HepG2 (cell line): ENCODE data around the gene KIAA0825. TPM values are rescaled to one million over a fixed set of nuclear protein-coding genes. Genes with fewer than 3 reads are reported as not detected.

Experiments
- ATAC-seq: fragments of 200-7000 bp; cut with Tn5 transposase; 3 replicates; pipeline ENCODE4 v1.9.1; 2020; ENCODE audit warnings: mild to moderate bottlenecking, moderate library complexity
- BruUV-seq: library from RNA; stranded (reverse); fragments of 400-500 nt; replicated peaks from 2 replicates; lab custom pipeline; 2021; lab: Mats Ljungman, UMichigan
- CTCF ChIA-PET: fragments of 300-600 bp; formaldehyde crosslinking; extraction: SDS; loops from one replicate; lab custom pipeline; 2021; ENCODE audit warnings: low total read pairs, inconsistent platforms, low intra/inter-chr PET ratio; lab: Yijun Ruan, JAX
- POLR2A ChIA-PET: fragments of 350-600 bp; sonication (Branson Sonifier 250); formaldehyde crosslinking; loops from one replicate; lab custom pipeline; 2020; ENCODE audit warnings: antibody characterized with exemption, inconsistent platforms; lab: Yijun Ruan, JAX
- DNase-seq: peaks from one replicate; pipeline ENCODE4 v3.0.0-alpha.2; 2015; ENCODE audit warnings: low spot score
- FAIRE-seq: peaks from 3 replicates; lab custom pipeline; 2011; peaks lifted over from hg19 to GRCh38; lab: Jason Lieb, UNC
- H2AFZ ChIP-seq: one replicate; pipeline ENCODE4 v1.6.1; 2011; ENCODE audit warnings: low read length, inconsistent platforms
- H3K27ac ChIP-seq: fragments of 300-600 bp; 3 replicates; pipeline ENCODE4 v1.8.0; 2011; ENCODE audit warnings: mixed run types, mild to moderate bottlenecking, mixed read lengths, low read length, inconsistent platforms; ENCODE audit not compliant: insufficient read depth; ENCODE audit errors: extremely low read length
- H3K27me3 ChIP-seq, 2 experiments: fragments of 200-600 bp in 1 of 2; 2 replicates in 1 of 2; 3 replicates in 1 of 2; pipeline versions ENCODE4 v1.6.0 to v1.8.0; 2011; ENCODE audit warnings: low read length in 2 of 2, mild to moderate bottlenecking in 2 of 2, moderate library complexity in 2 of 2, inconsistent platforms in 1 of 2; ENCODE audit not compliant: insufficient read depth in 2 of 2, control insufficient read depth in 1 of 2
- H3K36me3 ChIP-seq, 2 experiments: fragments of 200-600 bp in 1 of 2; replicated peaks in 1 of 2; 2 replicates in 1 of 2; 3 replicates in 1 of 2; pipeline versions ENCODE4 v1.5.1 to v1.8.0; 2011; ENCODE audit warnings: low read length in 2 of 2, inconsistent platforms in 1 of 2; ENCODE audit not compliant: insufficient read depth in 2 of 2, control insufficient read depth in 1 of 2
- H3K4me1 ChIP-seq: 2 replicates; pipeline ENCODE4 v1.5.1; 2012; ENCODE audit warnings: low read length, inconsistent platforms; ENCODE audit not compliant: insufficient read depth
- H3K4me2 ChIP-seq: 2 replicates; pipeline ENCODE4 v1.6.0; 2011; ENCODE audit warnings: low read depth, low read length, inconsistent platforms
- H3K4me3 ChIP-seq, 3 experiments: fragments of 200-600 bp in 1 of 3; sonication (generic), shearing (Covaris generic) in 1 of 3; replicated peaks in 1 of 3; 2 replicates each; pipeline ENCODE4 v1.5.1; 2011 to 2016; ENCODE audit warnings: low read length in 3 of 3, inconsistent platforms in 2 of 3, low read depth in 2 of 3, mild to moderate bottlenecking in 2 of 3, control low read depth in 1 of 3, mixed read lengths in 1 of 3; ENCODE audit not compliant: insufficient read depth in 1 of 3
- H3K79me2 ChIP-seq: one replicate; pipeline ENCODE4 v1.6.1; 2011; ENCODE audit warnings: low read length, inconsistent platforms; ENCODE audit not compliant: insufficient read depth
- H3K9ac ChIP-seq: 2 replicates; pipeline ENCODE4 v1.6.0; 2011; ENCODE audit warnings: mild to moderate bottlenecking, low read depth, low read length, inconsistent platforms; ENCODE audit not compliant: insufficient read depth
- H3K9me3 ChIP-seq: 2 replicates; pipeline ENCODE4 v1.5.1; 2012; ENCODE audit warnings: mild to moderate bottlenecking, low read length
- H4K20me1 ChIP-seq: 2 replicates; pipeline ENCODE4 v1.6.0; 2011; ENCODE audit warnings: inconsistent platforms, mild to moderate bottlenecking, low read length, moderate library complexity; ENCODE audit not compliant: insufficient read depth
- NFIC ChIP-seq: IDR thresholded peaks from 2 replicates; pipeline ENCODE4 v1.6.1; 2012; ENCODE audit warnings: mild to moderate bottlenecking, low read length, inconsistent platforms
- RORA ChIP-seq: sonication (generic); formaldehyde crosslinking; IDR thresholded peaks from 2 replicates; pipeline ENCODE4 v1.5.0; 2020; ENCODE audit warnings: mild to moderate bottlenecking, missing genetic modification reagents, moderate library complexity
- ZNF644 ChIP-seq: IDR thresholded peaks from 2 replicates; pipeline ENCODE4 v1.6.1; 2016; ENCODE audit warnings: low read depth
- ZNF766 ChIP-seq: sonication (generic); formaldehyde crosslinking; IDR thresholded peaks from 2 replicates; pipeline ENCODE4 v1.5.0; 2020; ENCODE audit warnings: missing genetic modification reagents, borderline replicate concordance
- ZSCAN25 ChIP-seq: sonication (generic); formaldehyde crosslinking; IDR thresholded peaks from 2 replicates; pipeline ENCODE4 v1.8.0; 2022; ENCODE audit warnings: mild to moderate bottlenecking, missing genetic modification reagents
- WGBS: methylation state at CpG from one replicate; pipeline ENCODE4 v1.1.6; 2017; ENCODE audit warnings: low lambda C conversion rate; 5-methylcytosine and 5-hydroxymethylcytosine counted together
- in situ Hi-C: cut with HindIII; loops from 2 replicates; pipeline ENCODE4 v1.10.0; 2017; ENCODE audit warnings: low pct_unique_long_range_greater_than_20kb; ENCODE audit not compliant: extremely low pct_ligation_motif_present
- intact Hi-C: fragments of 100-400 bp; cut with micrococcal nuclease; formaldehyde crosslinking; loops from one replicate; pipeline ENCODE4 v1.10.0; 2022; ENCODE audit not compliant: unreplicated experiment
- polyA plus RNA-seq, 8 experiments: library from polyadenylated mRNA; depleted of rRNA in 3 of 8; stranded (reverse) in 7 of 8; unstranded in 1 of 8; fragments of >200 nt; fragmentation: Illumina TruSeq in 4 of 8; extraction: Trizol in 4 of 8; gene quantifications; 2 replicates each; pipeline versions ENCODE4 v1.2.1 to v1.2.3, GENCODE V29; 2011 to 2016; ENCODE audit warnings: low read depth in 4 of 8, missing spikeins in 1 of 8, mixed read lengths in 1 of 8; ENCODE audit not compliant: insufficient read depth in 1 of 8
- total RNA-seq, 5 experiments: library from RNA; depleted of rRNA; stranded (reverse); fragments of >200 nt; fragmentation: Illumina TruSeq; extraction: Trizol; gene quantifications; 2 replicates each; pipeline ENCODE4 v1.2.3, GENCODE V29; 2016; ENCODE audit warnings: low read depth in 1 of 5
- TF ChIP-seq, protein P1 (sequence below): sonication (generic); formaldehyde crosslinking; IDR thresholded peaks from 2 replicates; pipeline ENCODE4; 2020; ENCODE audit warnings: missing genetic modification reagents, mild to moderate bottlenecking, borderline replicate concordance
- TF ChIP-seq, protein P2 (sequence below): sonication (generic); formaldehyde crosslinking; IDR thresholded peaks from 2 replicates; pipeline ENCODE4 v1.5.1; 2020; ENCODE audit warnings: missing genetic modification reagents, mild to moderate bottlenecking, borderline replicate concordance
- TF ChIP-seq, protein P3 (sequence below), 2 experiments: sonication (generic) in 1 of 2; formaldehyde crosslinking in 1 of 2; IDR thresholded peaks; 2 replicates each; pipeline versions ENCODE4 v1.5.1 to v1.6.1; 2011 to 2020; ENCODE audit warnings: borderline replicate concordance in 1 of 2, low read depth in 1 of 2, low read length in 1 of 2, mild to moderate bottlenecking in 1 of 2, missing genetic modification reagents in 1 of 2, moderate library complexity in 1 of 2

The KIAA0825 gene
- total and polyA plus RNA-seq, 2 of the 13 experiments (the other 11 are each of a cell fraction or from before 2014, with no cell fraction given), result 0.05 to 0.51 TPM

DNA sequence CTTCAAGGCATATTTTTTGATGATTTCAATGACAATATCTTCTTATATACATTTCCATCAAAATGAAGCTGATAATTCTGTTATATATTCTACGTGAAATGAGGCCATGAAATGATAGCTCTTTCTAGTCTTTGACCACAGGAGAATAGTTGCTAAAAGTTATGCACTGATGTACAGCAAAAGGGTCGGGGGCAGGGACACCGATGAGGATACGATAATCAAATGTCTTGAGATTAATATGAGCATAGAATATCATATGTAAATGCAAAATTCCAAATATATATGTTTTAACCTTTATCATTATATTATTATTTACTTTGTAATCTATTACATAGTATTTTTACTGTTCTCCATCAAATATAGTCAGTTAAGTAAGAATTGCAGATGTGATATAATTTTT, 264.8 kb downstream of the KIAA0825 start:
- H3K36me3 ChIP-seq, result no peaks in the 10 kb centered on the region
- no peaks in the 10 kb centered on the region for H3K27me3 ChIP-seq
- no peaks in the 10 kb centered on the region for H3K9me3 ChIP-seq
- FAIRE-seq (no peak), DNase-seq (no peak), ATAC-seq (no peak)
- WGBS, result 9% methylated on average over 4 of the region's 4 CpGs
- H3K4me2 ChIP-seq, result no peak overlapping the region
- no peak overlapping the region for H3K27ac ChIP-seq
- H4K20me1 ChIP-seq, result no peaks in the 10 kb centered on the region
- no TSS peak for BruUV-seq
- in situ Hi-C loops, result no loop called here
- no peak overlapping the region for H3K4me3 ChIP-seq
- intact Hi-C loops, result no loop called here
- CTCF ChIA-PET, result no interaction called here
- H2AFZ ChIP-seq, result no peak overlapping the region
- H3K9ac ChIP-seq, result no peak overlapping the region
- TF ChIP-seq, protein P1, sequence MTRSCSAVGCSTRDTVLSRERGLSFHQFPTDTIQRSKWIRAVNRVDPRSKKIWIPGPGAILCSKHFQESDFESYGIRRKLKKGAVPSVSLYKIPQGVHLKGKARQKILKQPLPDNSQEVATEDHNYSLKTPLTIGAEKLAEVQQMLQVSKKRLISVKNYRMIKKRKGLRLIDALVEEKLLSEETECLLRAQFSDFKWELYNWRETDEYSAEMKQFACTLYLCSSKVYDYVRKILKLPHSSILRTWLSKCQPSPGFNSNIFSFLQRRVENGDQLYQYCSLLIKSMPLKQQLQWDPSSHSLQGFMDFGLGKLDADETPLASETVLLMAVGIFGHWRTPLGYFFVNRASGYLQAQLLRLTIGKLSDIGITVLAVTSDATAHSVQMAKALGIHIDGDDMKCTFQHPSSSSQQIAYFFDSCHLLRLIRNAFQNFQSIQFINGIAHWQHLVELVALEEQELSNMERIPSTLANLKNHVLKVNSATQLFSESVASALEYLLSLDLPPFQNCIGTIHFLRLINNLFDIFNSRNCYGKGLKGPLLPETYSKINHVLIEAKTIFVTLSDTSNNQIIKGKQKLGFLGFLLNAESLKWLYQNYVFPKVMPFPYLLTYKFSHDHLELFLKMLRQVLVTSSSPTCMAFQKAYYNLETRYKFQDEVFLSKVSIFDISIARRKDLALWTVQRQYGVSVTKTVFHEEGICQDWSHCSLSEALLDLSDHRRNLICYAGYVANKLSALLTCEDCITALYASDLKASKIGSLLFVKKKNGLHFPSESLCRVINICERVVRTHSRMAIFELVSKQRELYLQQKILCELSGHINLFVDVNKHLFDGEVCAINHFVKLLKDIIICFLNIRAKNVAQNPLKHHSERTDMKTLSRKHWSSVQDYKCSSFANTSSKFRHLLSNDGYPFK (CRISPR knock-in tag), result no peak
- no peak for TF ChIP-seq ZSCAN25 (CRISPR knock-in tag)
- no peak for TF ChIP-seq ZNF766
- TF ChIP-seq, protein P2, sequence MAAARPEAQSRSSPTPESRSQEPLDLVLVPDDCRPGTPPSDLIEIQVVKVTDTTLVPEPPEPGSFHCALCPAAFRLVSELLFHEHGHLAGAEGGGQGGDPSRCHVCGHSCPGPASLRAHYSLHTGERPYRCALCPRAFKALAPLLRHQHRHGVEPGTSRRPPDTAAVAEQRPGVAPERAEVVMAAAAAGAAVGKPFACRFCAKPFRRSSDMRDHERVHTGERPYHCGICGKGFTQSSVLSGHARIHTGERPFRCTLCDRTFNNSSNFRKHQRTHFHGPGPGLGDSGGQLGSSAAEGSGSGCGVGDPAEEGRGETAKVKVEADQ (CRISPR knock-in tag), result no peak
- TF ChIP-seq, protein P3, sequence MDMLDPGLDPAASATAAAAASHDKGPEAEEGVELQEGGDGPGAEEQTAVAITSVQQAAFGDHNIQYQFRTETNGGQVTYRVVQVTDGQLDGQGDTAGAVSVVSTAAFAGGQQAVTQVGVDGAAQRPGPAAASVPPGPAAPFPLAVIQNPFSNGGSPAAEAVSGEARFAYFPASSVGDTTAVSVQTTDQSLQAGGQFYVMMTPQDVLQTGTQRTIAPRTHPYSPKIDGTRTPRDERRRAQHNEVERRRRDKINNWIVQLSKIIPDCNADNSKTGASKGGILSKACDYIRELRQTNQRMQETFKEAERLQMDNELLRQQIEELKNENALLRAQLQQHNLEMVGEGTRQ (IDR thresholded peaks at IDR 0.05; ENCODE audit: low read depth, low read length), result no peak
- TF ChIP-seq, protein P3 (CRISPR knock-in tag; IDR thresholded peaks at IDR 0.05; ENCODE audit: borderline replicate concordance), result no peak
- no peak for TF ChIP-seq ZNF644
- TF ChIP-seq RORA, result no peak
- no peak for TF ChIP-seq NFIC
- TF ChIP-seq, all 625 proteins: peak for 0
- H3K79me2 ChIP-seq, result no peaks in the 10 kb centered on the region
- H3K4me1 ChIP-seq, result no peaks in the 10 kb centered on the region
- POLR2A ChIA-PET, result no interaction called here
